K562 (cell line): Measurements from ENCODE around the gene XPO6. TPM values are rescaled to one million over a fixed set of nuclear protein-coding genes. Genes with fewer than 3 reads are reported as not detected.
A peak's percentile ranks its signal among the peaks of the same experiment; 100 is the strongest.

Experiments
- ATAC-seq: fragments of 200-7000 bp; cut with Tn5 transposase; 3 replicates; pipeline ENCODE4 v1.9.1; 2020; ENCODE audit warnings: moderate library complexity
- BruUV-seq: library from RNA; stranded (reverse); fragments of 400-500 nt; replicated peaks from 2 replicates; lab custom pipeline; 2021; lab: Mats Ljungman, UMichigan
- CTCF ChIA-PET: fragments of 300-600 bp; formaldehyde crosslinking; extraction: SDS; loops from one replicate; lab custom pipeline; 2021; ENCODE audit warnings: low intra/inter-chr PET ratio; lab: Yijun Ruan, JAX
- POLR2A ChIA-PET: fragments of 300-600, 350-650 bp; sonication (Branson Sonifier 250); formaldehyde crosslinking; extraction: SDS; loops from one replicate; lab custom pipeline; 2021; ENCODE audit warnings: antibody characterized with exemption, inconsistent platforms; lab: Yijun Ruan, JAX
- DNase-seq, 4 experiments: peaks; one replicate each; pipeline versions ENCODE4 v3.0.0 to v3.0.0-alpha.2; 2011 to 2018; ENCODE audit warnings: low spot score in 3 of 4, mixed read lengths in 3 of 4; ENCODE audit errors: extremely low read depth in 1 of 4
- FAIRE-seq: peaks from 2 replicates; lab custom pipeline; 2011; peaks lifted over from hg19 to GRCh38; lab: Jason Lieb, UNC
- H2AFZ ChIP-seq: 2 replicates; pipeline ENCODE4 v1.6.0; 2011; ENCODE audit warnings: low read depth, low read length, control low read depth, inconsistent platforms
- H3K27ac ChIP-seq: fragments of 200-600 bp; 3 replicates; pipeline ENCODE4 v1.8.0; 2011; ENCODE audit warnings: low read depth, mild to moderate bottlenecking, control low read depth, inconsistent platforms, low read length, moderate library complexity, mixed read lengths; ENCODE audit errors: extremely low read depth
- H3K27me3 ChIP-seq, 2 experiments: fragments of 300-600 bp in 1 of 2; 2 replicates in 1 of 2; 3 replicates in 1 of 2; pipeline versions ENCODE4 v1.6.0 to v1.8.0; 2011; ENCODE audit warnings: inconsistent platforms in 2 of 2, low read length in 2 of 2, mild to moderate bottlenecking in 1 of 2, mixed read lengths in 1 of 2, moderate library complexity in 1 of 2; ENCODE audit not compliant: control insufficient read depth in 2 of 2, insufficient read depth in 2 of 2
- H3K36me3 ChIP-seq: fragments of 300-600 bp; 3 replicates; pipeline ENCODE4 v1.8.0; 2011; ENCODE audit warnings: mild to moderate bottlenecking, low read length, inconsistent platforms; ENCODE audit not compliant: control insufficient read depth, insufficient read depth
- H3K4me1 ChIP-seq, 2 experiments: fragments of 200-600 bp in 1 of 2; replicated peaks in 1 of 2; 2 replicates in 1 of 2; 3 replicates in 1 of 2; pipeline versions ENCODE4 v1.5.1 to v1.8.0; 2011; ENCODE audit warnings: inconsistent platforms in 2 of 2, low read length in 2 of 2, mild to moderate bottlenecking in 1 of 2, mixed read lengths in 1 of 2, moderate library complexity in 1 of 2; ENCODE audit not compliant: control insufficient read depth in 2 of 2, insufficient read depth in 2 of 2
- H3K4me2 ChIP-seq: 2 replicates; pipeline ENCODE4 v1.6.1; 2011; ENCODE audit warnings: low read length, control low read depth, inconsistent platforms, mixed read lengths; ENCODE audit not compliant: insufficient read depth
- H3K4me3 ChIP-seq: fragments of 200-600 bp; sonication (generic), shearing (Covaris generic); 2 replicates; pipeline ENCODE4 v1.5.1; 2016; ENCODE audit warnings: control low read depth, inconsistent platforms
- H3K79me2 ChIP-seq: fragments of 200-600 bp; 3 replicates; pipeline ENCODE4 v1.8.0; 2011; ENCODE audit warnings: low read length, inconsistent platforms; ENCODE audit not compliant: control insufficient read depth, insufficient read depth
- H3K9ac ChIP-seq, 2 experiments: 2 replicates each; pipeline versions ENCODE4 v1.6.0 to v1.6.1; 2011; ENCODE audit warnings: low read depth in 2 of 2, low read length in 2 of 2, control low read depth in 1 of 2, inconsistent platforms in 1 of 2, mild to moderate bottlenecking in 1 of 2, mixed read lengths in 1 of 2; ENCODE audit not compliant: insufficient read depth in 1 of 2
- H3K9me1 ChIP-seq: one replicate; pipeline ENCODE4 v1.6.0; 2011; ENCODE audit warnings: inconsistent platforms, mild to moderate bottlenecking, low read length, moderate library complexity; ENCODE audit not compliant: control insufficient read depth, insufficient read depth
- H3K9me3 ChIP-seq: replicated peaks from 2 replicates; pipeline ENCODE4 v1.5.1; 2011; ENCODE audit warnings: low read depth, low read length, inconsistent platforms; ENCODE audit not compliant: control insufficient read depth, insufficient read depth
- H4K20me1 ChIP-seq: replicated peaks from 2 replicates; pipeline ENCODE4 v1.6.1; 2011; ENCODE audit warnings: low read length, inconsistent platforms, mixed read lengths; ENCODE audit not compliant: control insufficient read depth, insufficient read depth
- CBFA2T2 ChIP-seq: fragments of 450-650 bp; conservative IDR thresholded peaks from 2 replicates; pipeline ENCODE4 v1.6.1; 2017; ENCODE audit warnings: mild to moderate bottlenecking
- CBFA2T3 ChIP-seq: fragments of 450-650 bp; IDR thresholded peaks from 2 replicates; pipeline ENCODE4 v1.6.1; 2017
- ILK ChIP-seq: fragments of 450-650 bp; IDR thresholded peaks from 2 replicates; pipeline ENCODE4 v1.6.1; 2016; ENCODE audit warnings: missing genetic modification characterization, low read depth, mild to moderate bottlenecking, missing compliant biosample characterization, moderate library complexity, borderline replicate concordance
- ZBTB40 ChIP-seq, 2 experiments: fragments of 450-650 bp in 1 of 2; sonication (generic) in 1 of 2; formaldehyde crosslinking in 1 of 2; IDR thresholded peaks; 2 replicates each; pipeline versions ENCODE4 v1.7.1 to v1.9.0; 2016 to 2022; ENCODE audit warnings: inconsistent platforms in 1 of 2, mild to moderate bottlenecking in 1 of 2, missing genetic modification reagents in 1 of 2
- WGBS: fragments of 100-300 bp; shearing (Covaris generic); methylation state at CpG from one replicate; pipeline ENCODE4 v1.1.6; 2016; ENCODE audit warnings: low coverage, mixed read lengths; ENCODE audit not compliant: insufficient coverage; ENCODE audit errors: missing lambda C conversion rate; 5-methylcytosine and 5-hydroxymethylcytosine counted together
- in situ Hi-C: fragments of 300-500 bp; cut with MboI; formaldehyde crosslinking; loops from 4 replicates; pipeline ENCODE4 v1.15.0; 2018; ENCODE audit warnings: inconsistent platforms, mixed read lengths
- intact Hi-C: fragments of 100-400 bp; cut with micrococcal nuclease; formaldehyde crosslinking; loops from 2 replicates; pipeline ENCODE4 v1.14.2; 2022
- polyA plus RNA-seq, 8 experiments: library from polyadenylated mRNA; depleted of rRNA in 4 of 8; stranded (reverse) in 5 of 8; unstranded in 3 of 8; fragments of >200 nt; fragmentation: Nextera tagmentation in 2 of 8; fragmentation: Illumina TruSeq in 1 of 8; extraction: Ambion mirVana in 2 of 8; extraction: Trizol in 1 of 8; gene quantifications; 2 replicates each; pipeline versions ENCODE4 v1.2.1 to v1.2.3, GENCODE V29; 2011 to 2014; ENCODE audit warnings: inconsistent platforms in 1 of 8, missing spikeins in 1 of 8
- total RNA-seq, 7 experiments: library from RNA; depleted of rRNA in 6 of 7; stranded (reverse); fragments of >200 nt in 6 of 7; fragmentation: Illumina TruSeq in 2 of 7; extraction: Trizol in 2 of 7; gene quantifications; 2 replicates each; pipeline versions ENCODE4 v1.2.1 to v1.2.3, GENCODE V29; 2011 to 2021; ENCODE audit warnings: low replicate concordance in 1 of 7
- TF ChIP-seq, protein P1 (sequence below), 2 experiments: IDR thresholded peaks in 1 of 2; conservative IDR thresholded peaks in 1 of 2; 2 replicates each; pipeline ENCODE4 v1.6.1; 2016; ENCODE audit warnings: low read depth in 2 of 2, mild to moderate bottlenecking in 1 of 2, missing compliant biosample characterization in 1 of 2, missing genetic modification characterization in 1 of 2, moderate library complexity in 1 of 2

Gene XPO6
- total and polyA plus RNA-seq, 9 of the 15 experiments (the other 6 are each of a cell fraction or from before 2014, with no cell fraction given): 11.2 to 196 (median 119) TPM

- TF ChIP-seq, protein P1, sequence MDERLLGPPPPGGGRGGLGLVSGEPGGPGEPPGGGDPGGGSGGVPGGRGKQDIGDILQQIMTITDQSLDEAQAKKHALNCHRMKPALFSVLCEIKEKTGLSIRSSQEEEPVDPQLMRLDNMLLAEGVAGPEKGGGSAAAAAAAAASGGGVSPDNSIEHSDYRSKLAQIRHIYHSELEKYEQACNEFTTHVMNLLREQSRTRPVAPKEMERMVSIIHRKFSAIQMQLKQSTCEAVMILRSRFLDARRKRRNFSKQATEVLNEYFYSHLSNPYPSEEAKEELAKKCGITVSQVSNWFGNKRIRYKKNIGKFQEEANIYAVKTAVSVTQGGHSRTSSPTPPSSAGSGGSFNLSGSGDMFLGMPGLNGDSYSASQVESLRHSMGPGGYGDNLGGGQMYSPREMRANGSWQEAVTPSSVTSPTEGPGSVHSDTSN (CRISPR knock-in tag; IDR thresholded peaks at IDR 0.05; ENCODE audit: low read depth): no peak
- TF ChIP-seq, protein P1 (tag; conservative IDR thresholded peaks at IDR 0.05; ENCODE audit: low read depth): no peak
- TF ChIP-seq CBFA2T2: no peak
These were observed 90.2 kb downstream of the XPO6 start (continued) for GRCh38 chr16:28121527-28121926.

DNA sequence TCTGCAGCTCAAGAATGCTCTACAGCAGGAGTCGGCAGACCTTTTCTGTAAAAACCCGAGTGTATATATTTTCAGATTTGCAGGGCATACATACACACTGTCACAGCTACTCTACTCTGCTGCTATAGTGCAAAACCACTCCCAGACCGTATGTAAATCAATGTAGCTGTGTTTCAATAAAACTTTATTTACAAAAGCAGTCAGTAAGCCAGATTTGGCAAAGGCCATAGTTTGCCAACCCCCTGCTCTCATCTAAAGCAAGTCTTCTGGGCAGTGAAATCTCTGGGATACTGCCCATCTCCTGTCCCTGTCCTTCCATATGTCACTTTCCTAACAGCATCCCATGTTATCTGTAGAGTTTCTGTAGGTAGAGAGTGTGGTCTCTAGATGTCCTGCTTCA is 91.0 kb downstream of the XPO6 start:
- no peak for ATAC-seq
- no peaks in the 10 kb centered on the region for H3K9me3 ChIP-seq
- H4K20me1 ChIP-seq: peaks cover 22% of the 10 kb centered on the region
- no peak overlapping the region for H2AFZ ChIP-seq
- TF ChIP-seq ZBTB40 (IDR thresholded peaks at IDR 0.05) (peak; percentile 92), ZBTB40 (CRISPR knock-in tag; IDR thresholded peaks at IDR 0.05) (peak; percentile 87), ILK (tag) (no peak), CBFA2T3 (no peak)
- no peak overlapping the region for H3K4me2 ChIP-seq
- no peak overlapping the region for H3K9ac ChIP-seq
- FAIRE-seq: no peak
- WGBS: 82% methylated on average over 3 of the region's 3 CpGs
- no peaks in the 10 kb centered on the region for H3K9me1 ChIP-seq
- no peaks in the 10 kb centered on the region for H3K27me3 ChIP-seq
- peaks cover 93% of the 10 kb centered on the region for H3K36me3 ChIP-seq
- POLR2A ChIA-PET: interaction anchor here (1.2 to 1.5 kb wide), 2 partner anchors 9 to 14 kb away, joined by 3 to 4 read pairs; no protein-coding TSS in a partner anchor
- no TSS peak for BruUV-seq
- CTCF ChIA-PET: no interaction called here
- no peak overlapping the region for H3K27ac ChIP-seq
- H3K4me1 ChIP-seq: peaks cover 9 to 15% of the 10 kb centered on the region in 2 experiments; a peak in 4 of 5 replicates
- in situ Hi-C loops: no loop called here
- no peak overlapping the region for H3K4me3 ChIP-seq
- no peak for DNase-seq
- intact Hi-C loops: no loop called here
- no peaks in the 10 kb centered on the region for H3K79me2 ChIP-seq
